ENCODE results near the gene MAGEL2.

The MAGEL2 gene

GRCh38 chr15:23647421-23648370, at the start of gene MAGEL2:
MAGEL2 (minus strand) TSS chr15:23647867; CDS start chr15:23647742, 125 bp downstream.
- no peak for DNase-seq (ENCODE audit: low read depth in 2 of 2)

GRCh38 chr15:23695282-23695681, 47.6 kb upstream of the MAGEL2 start:
- DNase-seq (ENCODE audit: low read depth in 2 of 2), result no peak

- no peak for DNase-seq (ENCODE audit: low read depth in 2 of 2)
These were observed 46.9 kb upstream of the MAGEL2 start for GRCh38 chr15:23694592-23694991.

GRCh38 chr15:23690450-23690852, 42.8 kb upstream of the MAGEL2 start:
- peak; percentile 63 to 75 for DNase-seq (ENCODE audit: low read depth in 2 of 2)

- no peak for DNase-seq (ENCODE audit: low read depth in 2 of 2)
These were observed 42.3 kb upstream of the MAGEL2 start for GRCh38 chr15:23690015-23690414.

GRCh38 chr15:23687143-23687470, 39.4 kb upstream of the MAGEL2 start, which contains the start of gene NDN:
NDN (minus strand) TSS chr15:23687305; CDS start chr15:23687217, 88 bp downstream.
- DNase-seq (ENCODE audit: low read depth in 2 of 2), result peak; percentile 20

GRCh38 chr15:23686466-23687142, 38.9 kb upstream of the MAGEL2 start:
- no peak for DNase-seq (ENCODE audit: low read depth in 2 of 2)

GRCh38 chr15:23671481-23671880, 23.8 kb upstream of the MAGEL2 start:
- DNase-seq (ENCODE audit: low read depth in 2 of 2), result no peak

GRCh38 chr15:23670970-23671369, 23.3 kb upstream of the MAGEL2 start:
- DNase-seq (ENCODE audit: low read depth in 2 of 2), result no peak

GRCh38 chr15:23663232-23663631, 15.6 kb upstream of the MAGEL2 start:
- DNase-seq (ENCODE audit: low read depth in 2 of 2), result no peak

GRCh38 chr15:23648920-23649515, 1.4 kb upstream of the MAGEL2 start:
- DNase-seq (ENCODE audit: low read depth in 2 of 2), result no peak

- DNase-seq (ENCODE audit: low read depth in 2 of 2), result no peak
These were observed 719 bp downstream of the MAGEL2 start for GRCh38 chr15:23647001-23647295.

- DNase-seq (ENCODE audit: low read depth in 2 of 2), result no peak
These were observed 1.3 kb downstream of the MAGEL2 start for GRCh38 chr15:23646165-23647000.

- no peak for DNase-seq (ENCODE audit: low read depth in 2 of 2)
These were observed 2.1 kb downstream of the MAGEL2 start for GRCh38 chr15:23645371-23646164.

- DNase-seq (ENCODE audit: low read depth in 2 of 2), result no peak
These were observed 2.8 kb downstream of the MAGEL2 start for GRCh38 chr15:23644829-23645228.

GRCh38 chr15:23642413-23643044, 5.1 kb downstream of the MAGEL2 start:
- peak in 1 of 2 experiments; percentile 21 for DNase-seq (ENCODE audit: low read depth in 2 of 2)

- DNase-seq (ENCODE audit: low read depth in 2 of 2), result no peak
These were observed 13.5 kb downstream of the MAGEL2 start for GRCh38 chr15:23634181-23634580.

- DNase-seq (ENCODE audit: low read depth in 2 of 2), result no peak
These were observed 18.3 kb downstream of the MAGEL2 start for GRCh38 chr15:23629234-23629805.

- DNase-seq (ENCODE audit: low read depth in 2 of 2), result no peak
These were observed 18.9 kb downstream of the MAGEL2 start for GRCh38 chr15:23628612-23629233.

- DNase-seq (ENCODE audit: low read depth in 2 of 2), result no peak
These were observed 31.1 kb downstream of the MAGEL2 start for GRCh38 chr15:23616536-23616935.
